GM10266 (cell line): ENCODE results near the gene IL21.

ENCODE experiments used
- DNase-seq: peaks from one replicate; pipeline ENCODE4 v3.0.0; 2012; ENCODE audit errors: extremely low spot score
- TF ChIP-seq, protein P1 (sequence below): IDR thresholded peaks from 2 replicates; pipeline ENCODE4 v1.5.1; 2012; ENCODE audit warnings: mild to moderate bottlenecking, low read depth; ENCODE audit not compliant: control insufficient read depth, insufficient read depth; ENCODE audit errors: missing control alignments

The IL21 gene

DNA sequence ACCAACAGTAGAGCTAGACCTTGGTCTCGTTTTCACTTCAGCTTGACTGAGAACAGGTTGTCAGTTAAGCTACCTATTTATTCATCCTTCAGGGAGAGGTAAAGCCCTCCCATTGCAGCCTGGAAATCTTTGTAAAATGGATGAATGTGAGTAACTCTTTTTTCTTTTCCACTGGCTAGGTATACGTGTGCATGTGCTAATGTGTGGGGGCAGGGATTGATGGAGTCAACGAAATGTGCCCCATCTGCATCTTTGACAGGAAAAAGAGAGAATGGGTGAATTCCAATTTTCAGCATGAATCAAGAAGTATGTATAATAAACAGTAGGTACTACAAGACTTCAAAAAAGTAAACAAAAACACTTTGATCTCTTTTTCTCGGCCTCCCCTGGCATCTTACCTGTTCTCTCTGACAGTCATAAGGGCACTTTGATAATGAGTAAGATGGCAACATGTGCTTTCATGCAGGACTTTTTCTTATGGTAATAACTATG lies at the start of gene IL21:
Gene IL21, minus strand, starts transcription at position 51 of the 492 bp plus-strand sequence. CDS start 55 bp downstream, outside the sequence.
- no peak for DNase-seq
- TF ChIP-seq, protein P1, sequence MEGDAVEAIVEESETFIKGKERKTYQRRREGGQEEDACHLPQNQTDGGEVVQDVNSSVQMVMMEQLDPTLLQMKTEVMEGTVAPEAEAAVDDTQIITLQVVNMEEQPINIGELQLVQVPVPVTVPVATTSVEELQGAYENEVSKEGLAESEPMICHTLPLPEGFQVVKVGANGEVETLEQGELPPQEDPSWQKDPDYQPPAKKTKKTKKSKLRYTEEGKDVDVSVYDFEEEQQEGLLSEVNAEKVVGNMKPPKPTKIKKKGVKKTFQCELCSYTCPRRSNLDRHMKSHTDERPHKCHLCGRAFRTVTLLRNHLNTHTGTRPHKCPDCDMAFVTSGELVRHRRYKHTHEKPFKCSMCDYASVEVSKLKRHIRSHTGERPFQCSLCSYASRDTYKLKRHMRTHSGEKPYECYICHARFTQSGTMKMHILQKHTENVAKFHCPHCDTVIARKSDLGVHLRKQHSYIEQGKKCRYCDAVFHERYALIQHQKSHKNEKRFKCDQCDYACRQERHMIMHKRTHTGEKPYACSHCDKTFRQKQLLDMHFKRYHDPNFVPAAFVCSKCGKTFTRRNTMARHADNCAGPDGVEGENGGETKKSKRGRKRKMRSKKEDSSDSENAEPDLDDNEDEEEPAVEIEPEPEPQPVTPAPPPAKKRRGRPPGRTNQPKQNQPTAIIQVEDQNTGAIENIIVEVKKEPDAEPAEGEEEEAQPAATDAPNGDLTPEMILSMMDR: no peak

DNA sequence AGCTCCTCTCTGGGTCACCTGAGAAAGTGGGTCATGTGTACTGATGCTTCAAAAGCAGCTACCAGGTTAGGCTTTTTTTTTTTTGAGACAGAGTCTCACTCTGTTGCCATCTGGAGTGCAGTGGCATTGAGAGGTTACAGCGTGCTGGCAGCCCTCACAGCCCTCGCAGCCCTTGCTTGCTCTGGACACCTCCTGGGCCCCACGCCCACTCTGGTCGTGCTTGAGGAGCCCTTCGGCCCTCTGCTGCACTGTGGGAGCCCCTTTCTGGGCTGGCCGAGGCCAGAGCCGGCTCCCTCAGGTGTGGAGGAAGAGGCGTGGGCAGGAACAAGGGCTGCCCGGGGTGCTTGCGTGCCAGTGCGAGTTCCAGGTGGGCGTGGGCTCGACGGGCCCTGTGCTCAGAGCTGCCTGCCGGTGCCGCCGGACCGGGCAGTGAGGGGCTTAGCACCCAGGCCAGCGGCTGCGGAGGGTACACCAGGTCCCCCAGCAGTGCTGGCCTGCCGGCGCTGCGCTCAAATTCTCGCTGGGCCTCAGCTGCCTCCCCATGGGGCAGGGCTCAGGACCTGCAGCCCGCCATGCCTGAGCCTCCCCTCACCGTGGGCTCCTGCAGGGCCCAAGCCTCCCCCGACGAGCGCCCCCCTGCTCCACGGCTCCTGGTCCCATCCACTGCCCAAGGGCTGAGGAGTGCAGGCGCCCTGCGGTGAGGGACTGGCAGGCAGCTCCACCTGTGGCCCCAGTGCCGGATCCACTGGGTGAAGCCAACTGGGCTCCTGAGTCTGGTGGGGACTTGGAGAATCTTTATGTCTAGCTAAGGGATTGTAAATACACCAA lies 49.3 kb upstream of the IL21 start:
- DNase-seq: no peak
- TF ChIP-seq, protein P1: no peak

DNA sequence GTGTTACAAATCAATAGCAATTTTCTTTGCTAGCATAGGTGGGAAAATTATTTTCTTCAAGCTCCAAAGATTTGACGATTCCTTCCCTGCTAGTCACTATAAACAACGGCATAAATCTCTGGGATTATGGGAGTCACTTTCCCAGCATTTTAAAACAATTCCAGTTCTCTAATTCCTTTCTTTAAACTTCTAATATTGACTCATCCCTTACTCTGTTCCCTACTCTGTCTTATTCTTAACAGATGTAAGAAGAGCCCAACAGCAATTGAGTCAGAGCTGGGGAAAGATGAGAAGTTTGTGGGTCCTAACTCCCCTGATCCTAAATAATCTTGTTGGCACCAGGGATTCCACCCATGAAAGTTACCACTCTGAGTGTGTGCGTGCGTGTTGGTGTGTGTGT lies 47.4 kb upstream of the IL21 start:
- no peak for DNase-seq
- TF ChIP-seq, protein P1: no peak

DNA sequence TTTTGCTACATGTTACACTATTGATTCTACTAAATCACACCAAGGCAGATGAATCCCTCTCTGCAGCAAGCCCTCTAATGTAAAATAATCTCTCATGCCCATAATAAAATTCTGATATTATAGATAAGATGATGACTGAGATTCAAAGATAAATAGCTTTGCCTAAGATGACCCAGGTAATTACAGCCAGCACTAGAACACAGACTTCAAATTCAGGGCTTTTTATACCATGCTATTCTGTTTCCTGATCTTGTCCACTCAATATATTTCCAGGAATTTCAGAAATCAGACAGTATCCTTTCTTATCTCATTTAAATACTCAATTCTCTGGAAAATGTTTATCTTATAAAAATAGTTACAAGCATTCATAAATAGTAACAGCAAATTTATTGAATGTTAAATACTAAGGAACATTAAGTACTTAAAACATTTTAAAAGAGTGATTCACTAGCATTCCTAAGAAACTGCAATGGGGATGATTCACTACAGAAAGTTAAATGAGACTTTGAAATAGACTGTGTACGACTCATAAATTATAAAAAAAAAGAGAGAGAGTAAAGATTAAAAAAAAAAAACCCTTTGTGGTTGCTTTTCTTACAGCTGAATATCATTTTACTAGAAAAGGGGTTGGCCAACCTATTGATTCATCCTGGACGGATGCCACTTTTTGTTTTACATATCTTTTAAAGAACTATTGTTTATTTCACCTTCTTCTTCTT lies 45.8 kb upstream of the IL21 start:
- no peak for DNase-seq
- TF ChIP-seq, protein P1: no peak

DNA sequence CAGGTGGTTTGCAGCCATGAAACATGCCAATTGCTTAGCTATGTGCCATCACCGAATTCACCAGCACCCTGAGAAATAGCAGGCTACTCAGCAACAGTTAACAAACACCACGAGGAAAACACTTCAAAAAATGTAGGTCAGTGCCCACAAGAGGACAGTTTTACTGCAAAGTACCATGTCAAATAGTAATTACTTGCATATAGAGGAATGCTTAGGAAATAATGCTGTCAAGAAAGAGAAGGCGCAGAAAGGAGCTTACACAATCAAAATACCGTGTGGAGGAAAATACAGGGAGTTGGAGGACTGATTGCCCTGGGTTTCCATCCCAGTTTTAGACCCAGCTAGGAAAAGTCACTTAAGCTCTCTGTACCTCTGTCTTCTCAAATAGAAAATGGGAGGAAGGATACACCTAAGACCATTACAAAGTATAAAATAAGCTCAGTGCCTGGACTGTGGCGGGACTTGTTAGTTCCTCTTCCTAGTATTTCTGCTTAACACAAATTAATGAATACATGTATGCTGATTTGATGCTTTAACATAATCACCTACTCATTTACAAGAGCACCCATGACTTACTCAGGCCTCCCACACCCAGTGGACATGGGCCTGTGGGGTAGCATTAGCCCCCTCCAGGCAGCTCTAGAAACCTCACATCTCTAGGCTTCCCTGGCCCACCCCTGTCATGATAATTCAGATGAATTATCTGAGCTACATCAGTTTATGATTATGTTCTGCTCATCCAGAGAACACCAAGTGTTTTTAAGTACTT lies 44.5 kb upstream of the IL21 start:
- DNase-seq: no peak
- TF ChIP-seq, protein P1: no peak

DNA sequence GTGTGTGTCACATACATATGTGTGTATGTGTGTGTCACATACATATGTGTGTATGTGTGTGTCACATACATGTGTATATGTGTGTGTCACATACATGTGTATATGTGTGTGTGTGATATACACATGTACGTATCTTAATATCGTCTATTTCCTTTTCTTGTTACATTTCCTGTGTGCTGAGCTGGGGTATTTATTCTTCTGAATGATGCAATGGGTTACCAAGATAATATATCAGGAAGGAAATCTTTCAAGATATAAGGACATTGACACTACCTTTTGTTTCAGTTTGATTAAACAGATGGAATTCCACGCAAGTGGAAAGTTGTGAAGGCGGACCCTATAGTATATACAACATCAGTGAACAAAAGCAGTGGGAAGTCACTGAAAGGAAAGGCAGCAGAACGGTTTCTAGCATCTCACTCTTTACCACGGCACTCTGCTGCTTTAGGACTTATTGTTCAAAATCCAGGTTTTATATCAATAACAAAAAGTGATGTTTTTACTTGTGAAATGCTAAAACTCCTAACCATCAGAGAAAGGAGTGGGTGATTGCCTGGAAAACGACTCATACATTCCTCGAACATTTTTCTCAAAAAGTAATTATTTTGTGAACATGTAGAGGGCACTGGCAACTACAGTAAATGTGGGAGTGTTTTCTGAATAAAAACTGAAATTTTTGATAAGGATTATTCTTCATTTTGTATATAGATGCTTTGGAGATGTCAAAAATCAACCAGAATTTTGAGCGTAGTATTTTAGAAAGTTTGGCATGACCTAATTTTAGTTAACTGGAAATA lies 43.1 kb upstream of the IL21 start:
- TF ChIP-seq, protein P1: no peak
- DNase-seq: no peak
